ENCODE data around the gene GEMIN5. TPM values are rescaled to one million over a fixed set of nuclear protein-coding genes. Genes with fewer than 3 reads are reported as not detected.

GEMIN5 gene
- total and polyA plus RNA-seq, 2 of the 8 experiments (the other 6 are each of a cell fraction or from before 2014, with no cell fraction given), result 12.8 to 47.0 TPM

DNA sequence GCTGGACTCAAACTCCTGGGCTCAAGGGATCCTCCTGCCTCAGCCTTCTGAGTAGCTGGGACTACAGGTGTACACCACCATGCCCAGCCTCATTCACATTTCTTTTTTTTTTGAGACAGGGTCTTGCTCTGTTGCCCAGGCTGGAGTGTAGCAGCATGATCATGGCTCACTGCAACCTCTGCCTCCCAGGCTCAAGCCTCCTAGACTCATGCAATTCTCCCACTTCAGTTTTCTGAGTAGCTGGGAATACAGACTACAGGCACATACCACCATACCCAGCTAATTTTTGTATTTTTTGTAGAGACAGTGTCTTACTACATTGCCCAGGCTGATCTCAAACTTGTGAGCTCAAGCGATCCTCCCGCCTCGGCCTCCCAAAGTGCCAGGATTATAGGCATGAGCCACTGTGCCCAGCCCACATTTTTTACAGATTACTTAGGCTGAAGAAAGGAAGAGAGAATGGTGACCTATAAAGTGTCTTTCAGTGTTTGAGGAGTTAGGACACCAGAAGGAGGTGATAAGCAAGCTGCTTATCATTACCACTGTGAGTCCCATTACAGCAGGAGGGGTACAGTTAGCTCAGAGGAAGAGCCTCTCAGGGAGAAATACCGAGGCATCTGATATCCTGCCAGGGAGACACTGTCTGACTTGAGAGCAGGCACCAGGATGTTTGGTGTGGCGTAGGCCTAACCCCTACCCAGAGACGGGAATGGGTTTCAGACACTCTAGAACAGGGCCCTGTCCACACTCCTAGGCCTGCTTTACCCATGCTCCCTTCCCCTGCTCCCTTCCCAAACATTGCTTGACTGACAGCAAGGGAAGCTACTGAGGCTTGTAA, 97.4 kb downstream of the GEMIN5 start:
- H4K8ac ChIP-seq (ENCODE audit: extremely low read depth, insufficient read depth, low read length), result no peak overlapping the region
- no peak for TF ChIP-seq CTBP2 (IDR thresholded peaks at IDR 0.05; ENCODE audit: borderline replicate concordance, insufficient read depth, insufficient read length, low read length)

More for the DNA sequence above, 97.4 kb downstream of the GEMIN5 start:
- H2BK120ac ChIP-seq (replicated peaks; ENCODE audit: low read depth, low read length), result no peak overlapping the region
- no peak overlapping the region for H2BK20ac ChIP-seq (ENCODE audit: low read length)
- no peaks in the 10 kb centered on the region for H3K9me3 ChIP-seq (ENCODE audit: insufficient read depth in 2 of 2, low read depth in 1 of 2, low read length in 1 of 2)
- no peaks in the 10 kb centered on the region; a peak in 2 of 8 replicates for H3K36me3 ChIP-seq (ENCODE audit: control insufficient read depth in 2 of 4, insufficient read depth in 4 of 4, low read length in 3 of 4)
- H3K4me1 ChIP-seq (replicated peaks in 1 of 4; ENCODE audit: control insufficient read depth in 3 of 4, insufficient read depth in 4 of 4, low read length in 3 of 4), result no peaks in the 10 kb centered on the region
- H3K18ac ChIP-seq (ENCODE audit: extremely low read depth, low read length), result no peak overlapping the region
- H2AK5ac ChIP-seq (ENCODE audit: low read depth, low read length), result no peak overlapping the region
- no peaks in the 10 kb centered on the region for H3K79me1 ChIP-seq (ENCODE audit: low read depth, low read length)
- no peak overlapping the region for H4K91ac ChIP-seq (replicated peaks; ENCODE audit: insufficient read length, low read length)
- no peaks in the 10 kb centered on the region for H3K27me3 ChIP-seq (replicated peaks in 1 of 4; ENCODE audit: control insufficient read depth in 3 of 4, extremely low read depth in 1 of 4, insufficient read depth in 3 of 4, low read length in 3 of 4)
- no peak overlapping the region for H2BK15ac ChIP-seq (ENCODE audit: low read length)
- no peak overlapping the region for H4K5ac ChIP-seq (ENCODE audit: insufficient read length, low read depth, low read length)
- CTCF ChIA-PET (ENCODE audit: partially characterized antibody), result interaction anchor here (0.6 to 1.5 kb wide), 6 partner anchors 9 to 221 kb away, joined by 3 to 7 read pairs (median 3); partner anchors contain the start of gene FAXDC2
- H3K27ac ChIP-seq (ENCODE audit: low read depth, low read length), result no peak overlapping the region
- POLR2A ChIA-PET (ENCODE audit: partially characterized antibody), result interaction anchor here (0.8 to 2.1 kb wide), 9 partner anchors 9 to 30 kb away, joined by 3 to 9 read pairs (median 4); partner anchors contain the start of genes CNOT8 and FAXDC2
- H3K23me2 ChIP-seq (ENCODE audit: low read depth, low read length), result no peaks in the 10 kb centered on the region
- H3K56ac ChIP-seq (replicated peaks; ENCODE audit: insufficient read length, low read depth, low read length), result no peak overlapping the region
- no peak overlapping the region for H3K9ac ChIP-seq (replicated peaks in 1 of 4; ENCODE audit: extremely low read depth in 1 of 4, low read depth in 3 of 4, low read length in 3 of 4)
- no peak overlapping the region for H3K4me3 ChIP-seq (ENCODE audit: extremely low read depth in 1 of 4, insufficient read depth in 2 of 4, low read depth in 3 of 4, low read length in 4 of 4)
- FAIRE-seq (no peak), DNase-seq (ENCODE audit: low read depth in 1 of 2, low spot score in 2 of 2) (no peak)
- H3K4me2 ChIP-seq (ENCODE audit: insufficient read depth in 1 of 2, low read depth in 2 of 2, low read length in 2 of 2), result no peak overlapping the region
- H3K4ac ChIP-seq (replicated peaks; ENCODE audit: insufficient read length, low read depth, low read length), result no peak overlapping the region
- 93% methylated on average over 6 of the region's 6 CpGs; no CpG with 5 or more reads in 1 of the 2 experiments for WGBS, 2 experiments (ENCODE audit: extremely low coverage in 1 of 2, insufficient coverage in 1 of 2, insufficient read length in 1 of 2, insufficient replicate concordance in 2 of 2, low coverage in 1 of 2, low lambda C conversion rate in 2 of 2, missing lambda C conversion rate in 1 of 2)
- H2BK12ac ChIP-seq (ENCODE audit: low read depth, low read length), result no peak overlapping the region
- H2BK5ac ChIP-seq (ENCODE audit: low read depth, low read length), result no peak overlapping the region
- H3K23ac ChIP-seq (ENCODE audit: insufficient read length), result no peak overlapping the region
- H2AFZ ChIP-seq (ENCODE audit: low read length), result no peak overlapping the region
- no peaks in the 10 kb centered on the region for H4K20me1 ChIP-seq (replicated peaks in 1 of 2; ENCODE audit: control insufficient read depth in 1 of 2, insufficient read depth in 2 of 2, low read length in 2 of 2)
- no peak overlapping the region for H3K14ac ChIP-seq (ENCODE audit: insufficient read length)
- H3K79me2 ChIP-seq (ENCODE audit: control insufficient read depth in 1 of 2, insufficient read depth in 2 of 2, low read length in 2 of 2), result no peaks in the 10 kb centered on the region

Data from H1 (cell line).